WTC11 (cell line): Measurements from ENCODE around the gene SGMS1. TPM values are rescaled to one million over a fixed set of nuclear protein-coding genes. Genes with fewer than 3 reads are reported as not detected.
"Not testable (repeated sequence)": the region's sequence is repeated elsewhere in the genome, so short reads cannot be mapped to it uniquely, and the experiment has no call there.

Experiments used
- ATAC-seq: fragments of 200-7000 bp; cut with Tn5 transposase; 2 replicates; pipeline ENCODE4 v1.10.0; 2021; ENCODE audit warnings: mild to moderate bottlenecking, moderate library complexity
- CTCF ChIA-PET: fragments of 300-600 bp; sonication (Branson Sonifier 250); formaldehyde crosslinking; loops from one replicate; lab custom pipeline; 2021; ENCODE audit warnings: antibody characterized with exemption; lab: Charles Lee
- POLR2A ChIA-PET: fragments of 350-600 bp; sonication (Branson Sonifier 250); formaldehyde crosslinking; loops from one replicate; lab custom pipeline; 2021; ENCODE audit warnings: antibody characterized with exemption; lab: Charles Lee
- DNase-seq: peaks from one replicate; pipeline ENCODE4 v3.0.0; 2021; ENCODE audit warnings: low spot score
- H3K27ac Mint-ChIP-seq: 2 replicates; pipeline ENCODE4 v1.8.0; 2021; ENCODE audit warnings: mixed read lengths
- H3K27me3 Mint-ChIP-seq: 2 replicates; pipeline ENCODE4 v1.8.0; 2021; ENCODE audit warnings: low read depth, mild to moderate bottlenecking, moderate library complexity, mixed read lengths
- H3K36me3 Mint-ChIP-seq: 2 replicates; pipeline ENCODE4 v1.8.0; 2021; ENCODE audit warnings: mixed read lengths
- H3K4me1 Mint-ChIP-seq: 2 replicates; pipeline ENCODE4 v1.8.0; 2022; ENCODE audit warnings: mixed read lengths
- H3K4me3 Mint-ChIP-seq: 2 replicates; pipeline ENCODE4 v1.8.0; 2021; ENCODE audit warnings: mild to moderate bottlenecking, moderate library complexity, mixed read lengths
- H3K9me3 Mint-ChIP-seq: 2 replicates; pipeline ENCODE4 v1.8.0; 2021; ENCODE audit warnings: mixed read lengths
- ATF1 ChIP-seq: sonication (generic); formaldehyde crosslinking; IDR thresholded peaks from 2 replicates; pipeline ENCODE4 v1.8.1; 2023; ENCODE audit warnings: mild to moderate bottlenecking, moderate library complexity, missing genetic modification reagents
- ATF6 ChIP-seq: sonication (generic); formaldehyde crosslinking; IDR thresholded peaks from 2 replicates; pipeline ENCODE4 v1.8.1; 2023; ENCODE audit warnings: mild to moderate bottlenecking, missing genetic modification reagents
- CREB1 ChIP-seq: sonication (generic); formaldehyde crosslinking; IDR thresholded peaks from 2 replicates; pipeline ENCODE4 v1.8.0; 2023; ENCODE audit warnings: mild to moderate bottlenecking, missing genetic modification reagents
- CREM ChIP-seq: sonication (generic); formaldehyde crosslinking; IDR thresholded peaks from 2 replicates; pipeline ENCODE4 v1.8.1; 2022; ENCODE audit warnings: mild to moderate bottlenecking, missing genetic modification reagents, moderate library complexity
- GABPB1 ChIP-seq: sonication (generic); formaldehyde crosslinking; IDR thresholded peaks from 2 replicates; pipeline ENCODE4 v1.8.1; 2023; ENCODE audit warnings: mild to moderate bottlenecking, missing genetic modification reagents
- HMGA2 ChIP-seq: fragments of 250-450 bp; sonication (Bioruptor Pico); IDR thresholded peaks from 2 replicates; pipeline ENCODE4 v1.4.0; 2021; ENCODE audit warnings: mild to moderate bottlenecking, moderate library complexity
- IRF1 ChIP-seq: sonication (generic); formaldehyde crosslinking; IDR thresholded peaks from 2 replicates; pipeline ENCODE4 v1.8.0; 2023; ENCODE audit warnings: missing genetic modification reagents
- IRF2 ChIP-seq: sonication (generic); formaldehyde crosslinking; IDR thresholded peaks from 2 replicates; pipeline ENCODE4 v1.8.0; 2022; ENCODE audit warnings: low read depth, missing genetic modification reagents, borderline replicate concordance
- SMAD4 ChIP-seq: sonication (generic); formaldehyde crosslinking; IDR thresholded peaks from 2 replicates; pipeline ENCODE4 v1.8.0; 2022; ENCODE audit warnings: mild to moderate bottlenecking, missing genetic modification reagents
- SP1 ChIP-seq: sonication (generic); formaldehyde crosslinking; conservative IDR thresholded peaks from 2 replicates; pipeline ENCODE4 v1.8.1; 2022; ENCODE audit warnings: missing genetic modification reagents
- TEAD1 ChIP-seq: sonication (generic); formaldehyde crosslinking; IDR thresholded peaks from 2 replicates; pipeline ENCODE4 v1.8.0; 2022; ENCODE audit warnings: mild to moderate bottlenecking, missing genetic modification reagents
- ZBTB43 ChIP-seq: sonication (generic); formaldehyde crosslinking; IDR thresholded peaks from 2 replicates; pipeline ENCODE4 v1.8.1; 2023; ENCODE audit warnings: mild to moderate bottlenecking, missing genetic modification reagents
- total RNA-seq: library from RNA; stranded (reverse); gene quantifications from 3 replicates; pipeline ENCODE4 v1.2.3, GENCODE V29; 2021
- TF ChIP-seq, protein P1 (sequence below): sonication (generic); formaldehyde crosslinking; IDR thresholded peaks from 2 replicates; pipeline ENCODE4 v1.8.0; 2022; ENCODE audit warnings: mild to moderate bottlenecking, missing genetic modification reagents
- TF ChIP-seq, protein P2 (sequence below): fragments of 250-450 bp; sonication (Bioruptor Pico); IDR thresholded peaks from 2 replicates; pipeline ENCODE4 v1.9.0; 2021; ENCODE audit warnings: mild to moderate bottlenecking
- TF ChIP-seq, protein P3 (sequence below): sonication (generic); formaldehyde crosslinking; IDR thresholded peaks from 2 replicates; pipeline ENCODE4 v1.8.1; 2022; ENCODE audit warnings: low read depth, mild to moderate bottlenecking, moderate library complexity, missing genetic modification reagents, borderline replicate concordance

The SGMS1 gene
- total RNA-seq, 1 experiment from 2014 or later = 13.2 TPM

DNA sequence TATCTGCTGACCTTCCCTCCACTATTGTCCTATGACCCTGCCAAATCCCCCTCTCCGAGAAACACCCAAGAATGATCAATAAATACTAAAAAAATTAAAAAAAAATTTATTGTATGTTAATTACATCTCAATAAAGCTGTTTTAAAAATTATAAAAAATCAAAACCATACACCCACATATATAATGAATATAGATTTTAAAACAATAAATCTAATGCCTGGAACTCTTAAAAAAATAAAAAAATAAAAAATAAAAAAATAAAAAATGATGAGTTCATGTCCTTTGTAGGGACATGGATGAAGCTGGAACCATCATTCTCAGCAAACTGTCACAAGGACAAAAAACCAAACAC lies 267.3 kb downstream of the SGMS1 start:
- DNase-seq, POLR2A ChIA-PET, H3K27me3 Mint-ChIP-seq, H3K27ac Mint-ChIP-seq, H3K4me3 Mint-ChIP-seq, ATAC-seq: not testable (repeated sequence)
- CTCF ChIA-PET = interaction anchor here (1.5 kb wide), 1 partner anchor 11 kb away, joined by 7 read pairs; no protein-coding TSS in a partner anchor
- H3K4me1 Mint-ChIP-seq = peaks cover 11% of the 10 kb centered on the region; the same call in 1 of the 2 replicates
- peaks cover 27% of the 10 kb centered on the region for H3K36me3 Mint-ChIP-seq
- H3K9me3 Mint-ChIP-seq = peaks cover 26% of the 10 kb centered on the region
- TF ChIP-seq HMGA2 (CRISPR knock-in tag) = peak; percentile 56
- TF ChIP-seq, all 79 proteins: peak for 1; not testable (repeated sequence) for 78

GRCh38 chr10:50355693-50356480 lies 267.9 kb downstream of the SGMS1 start:
- DNase-seq, H3K4me3 Mint-ChIP-seq, POLR2A ChIA-PET, H3K4me1 Mint-ChIP-seq, ATAC-seq, H3K27ac Mint-ChIP-seq, H3K27me3 Mint-ChIP-seq: not testable (repeated sequence)
- Mint-ChIP-seq H3K36me3 (peaks cover 32% of the 10 kb centered on the region), H3K9me3 (peaks cover 31% of the 10 kb centered on the region)
- CTCF ChIA-PET = interaction anchor here (1.5 kb wide), 1 partner anchor 12 kb away, joined by 7 read pairs; no protein-coding TSS in a partner anchor

DNA sequence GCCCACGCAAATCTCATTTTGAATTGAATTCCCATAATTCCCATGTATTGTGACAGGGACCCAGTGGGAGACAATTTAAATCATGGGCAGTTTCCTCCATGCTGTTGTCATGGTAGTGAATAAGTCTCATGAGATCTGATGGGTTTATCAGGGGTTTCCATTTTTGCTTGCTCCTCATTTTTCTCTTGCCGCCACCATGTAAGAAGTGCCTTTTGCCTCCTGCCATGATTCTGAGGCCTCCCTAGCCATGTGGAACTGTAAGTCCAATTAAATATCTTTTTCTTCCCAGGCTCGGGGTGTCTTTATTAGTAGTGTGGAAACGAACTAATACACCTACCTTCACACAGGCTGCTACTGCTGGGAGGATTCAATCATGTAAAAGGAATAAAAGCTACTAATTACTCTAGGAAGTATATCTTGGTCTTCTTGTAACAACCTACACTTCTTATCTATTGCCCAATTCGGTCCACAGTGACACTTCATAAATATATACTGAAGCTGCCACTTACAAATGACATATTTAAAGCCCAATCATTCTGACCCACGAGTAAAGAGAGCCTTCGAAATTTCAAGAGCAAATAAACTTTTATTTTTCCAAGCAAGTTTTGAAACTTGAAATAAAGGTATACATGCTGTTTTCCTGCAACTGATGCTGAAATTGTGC lies 272.1 kb downstream of the SGMS1 start:
- Mint-ChIP-seq H3K36me3 (peaks cover 39% of the 10 kb centered on the region), H3K9me3 (peaks cover 52% of the 10 kb centered on the region), H3K4me1 (no peaks in the 10 kb centered on the region), H3K4me3 (no peak overlapping the region), H3K27me3 (no peaks in the 10 kb centered on the region), H3K27ac (no peak overlapping the region)
- no peak for DNase-seq
- CTCF ChIA-PET = no interaction called here
- no peak for ATAC-seq
- POLR2A ChIA-PET = no interaction called here
- TF ChIP-seq GABPB1 (CRISPR knock-in tag) (no peak), CREB1 (no peak), SP1 (no peak), ZBTB43 (CRISPR knock-in tag) (no peak), ATF1 (CRISPR knock-in tag) (no peak), ATF6 (CRISPR knock-in tag) (no peak), CREM (CRISPR knock-in tag) (no peak), TEAD1 (CRISPR knock-in tag) (no peak), SMAD4 (CRISPR knock-in tag) (no peak), IRF1 (no peak), IRF2 (no peak)
- TF ChIP-seq, protein P1, sequence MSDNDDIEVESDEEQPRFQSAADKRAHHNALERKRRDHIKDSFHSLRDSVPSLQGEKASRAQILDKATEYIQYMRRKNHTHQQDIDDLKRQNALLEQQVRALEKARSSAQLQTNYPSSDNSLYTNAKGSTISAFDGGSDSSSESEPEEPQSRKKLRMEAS = no peak
- TF ChIP-seq, protein P2, sequence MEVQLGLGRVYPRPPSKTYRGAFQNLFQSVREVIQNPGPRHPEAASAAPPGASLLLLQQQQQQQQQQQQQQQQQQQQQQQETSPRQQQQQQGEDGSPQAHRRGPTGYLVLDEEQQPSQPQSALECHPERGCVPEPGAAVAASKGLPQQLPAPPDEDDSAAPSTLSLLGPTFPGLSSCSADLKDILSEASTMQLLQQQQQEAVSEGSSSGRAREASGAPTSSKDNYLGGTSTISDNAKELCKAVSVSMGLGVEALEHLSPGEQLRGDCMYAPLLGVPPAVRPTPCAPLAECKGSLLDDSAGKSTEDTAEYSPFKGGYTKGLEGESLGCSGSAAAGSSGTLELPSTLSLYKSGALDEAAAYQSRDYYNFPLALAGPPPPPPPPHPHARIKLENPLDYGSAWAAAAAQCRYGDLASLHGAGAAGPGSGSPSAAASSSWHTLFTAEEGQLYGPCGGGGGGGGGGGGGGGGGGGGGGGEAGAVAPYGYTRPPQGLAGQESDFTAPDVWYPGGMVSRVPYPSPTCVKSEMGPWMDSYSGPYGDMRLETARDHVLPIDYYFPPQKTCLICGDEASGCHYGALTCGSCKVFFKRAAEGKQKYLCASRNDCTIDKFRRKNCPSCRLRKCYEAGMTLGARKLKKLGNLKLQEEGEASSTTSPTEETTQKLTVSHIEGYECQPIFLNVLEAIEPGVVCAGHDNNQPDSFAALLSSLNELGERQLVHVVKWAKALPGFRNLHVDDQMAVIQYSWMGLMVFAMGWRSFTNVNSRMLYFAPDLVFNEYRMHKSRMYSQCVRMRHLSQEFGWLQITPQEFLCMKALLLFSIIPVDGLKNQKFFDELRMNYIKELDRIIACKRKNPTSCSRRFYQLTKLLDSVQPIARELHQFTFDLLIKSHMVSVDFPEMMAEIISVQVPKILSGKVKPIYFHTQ = no peak
- TF ChIP-seq, protein P3, sequence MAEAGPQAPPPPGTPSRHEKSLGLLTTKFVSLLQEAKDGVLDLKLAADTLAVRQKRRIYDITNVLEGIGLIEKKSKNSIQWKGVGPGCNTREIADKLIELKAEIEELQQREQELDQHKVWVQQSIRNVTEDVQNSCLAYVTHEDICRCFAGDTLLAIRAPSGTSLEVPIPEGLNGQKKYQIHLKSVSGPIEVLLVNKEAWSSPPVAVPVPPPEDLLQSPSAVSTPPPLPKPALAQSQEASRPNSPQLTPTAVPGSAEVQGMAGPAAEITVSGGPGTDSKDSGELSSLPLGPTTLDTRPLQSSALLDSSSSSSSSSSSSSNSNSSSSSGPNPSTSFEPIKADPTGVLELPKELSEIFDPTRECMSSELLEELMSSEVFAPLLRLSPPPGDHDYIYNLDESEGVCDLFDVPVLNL (CRISPR knock-in tag) = no peak
